GM12864 (cell line): Measurements from ENCODE around the gene NOM1.
A peak's percentile ranks its signal among the peaks of the same experiment; 100 is the strongest.

Experiments used
- DNase-seq: peaks from one replicate; pipeline ENCODE4 v3.0.0-alpha.2; 2011; ENCODE audit warnings: low read depth
- H3K4me3 ChIP-seq: 2 replicates; pipeline ENCODE4 v1.5.1; 2011; ENCODE audit warnings: mild to moderate bottlenecking, low read depth, low read length, control low read depth
- CTCF ChIP-seq: IDR thresholded peaks from 2 replicates; pipeline ENCODE4 v1.5.1; 2011; ENCODE audit warnings: low read depth, mild to moderate bottlenecking, moderate library complexity, low read length, control low read depth, inconsistent platforms; ENCODE audit errors: missing control alignments

NOM1 gene

GRCh38 chr7:156988343-156989185 lies 39.1 kb downstream of the NOM1 start:
- DNase-seq, result no peak
- no peak for TF ChIP-seq CTCF
- H3K4me3 ChIP-seq, result no peak overlapping the region

DNA sequence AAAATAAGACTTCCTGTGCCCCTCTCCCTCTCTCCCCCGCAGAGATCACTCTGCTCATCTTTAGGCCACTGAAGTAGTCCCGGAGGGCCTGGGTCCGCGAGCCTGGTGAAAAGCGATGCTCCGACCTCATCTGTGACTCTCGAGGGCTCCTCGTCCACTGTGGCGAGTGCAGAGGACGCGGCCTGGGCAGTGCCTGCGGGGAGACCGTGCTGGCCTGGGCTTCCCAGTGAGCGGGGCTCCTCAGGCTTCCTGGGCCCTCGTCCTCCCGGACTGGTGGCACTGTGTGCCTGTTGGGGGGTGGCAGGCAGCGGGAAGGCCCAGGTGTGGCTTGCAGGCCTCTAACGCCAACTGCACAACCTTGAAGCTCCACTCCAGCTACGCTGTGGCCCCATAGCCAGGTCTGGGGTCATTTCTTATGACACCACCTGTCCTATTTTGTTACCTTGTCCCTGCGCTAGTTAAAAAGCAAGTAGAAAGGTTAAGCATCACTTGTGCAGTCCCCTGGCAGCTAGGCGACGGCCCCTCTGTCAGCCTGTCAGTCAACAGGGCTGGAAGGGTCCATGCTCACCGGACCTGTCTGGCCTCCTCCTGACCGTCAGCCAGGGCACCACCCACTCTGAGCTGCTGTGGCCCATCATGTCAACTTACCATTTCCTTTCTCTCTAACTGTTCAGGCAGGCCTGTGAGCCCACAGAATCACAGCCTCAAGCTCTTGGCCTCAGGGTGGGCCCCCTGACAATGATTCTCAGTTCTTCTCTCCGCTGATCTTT lies 40.4 kb downstream of the NOM1 start:
- DNase-seq, result no peak
- TF ChIP-seq CTCF, result no peak
- no peak overlapping the region for H3K4me3 ChIP-seq

GRCh38 chr7:156993021-156993924 lies 43.8 kb downstream of the NOM1 start:
- no peak for TF ChIP-seq CTCF
- H3K4me3 ChIP-seq, result no peak overlapping the region
- DNase-seq, result no peak

GRCh38 chr7:156993925-156994235 lies 44.4 kb downstream of the NOM1 start:
- no peak overlapping the region for H3K4me3 ChIP-seq
- no peak for DNase-seq
- no peak for TF ChIP-seq CTCF

- no peak for DNase-seq
- H3K4me3 ChIP-seq, result no peak overlapping the region
- TF ChIP-seq CTCF, result no peak
These were observed 44.9 kb downstream of the NOM1 start for GRCh38 chr7:156994417-156994816.

DNA sequence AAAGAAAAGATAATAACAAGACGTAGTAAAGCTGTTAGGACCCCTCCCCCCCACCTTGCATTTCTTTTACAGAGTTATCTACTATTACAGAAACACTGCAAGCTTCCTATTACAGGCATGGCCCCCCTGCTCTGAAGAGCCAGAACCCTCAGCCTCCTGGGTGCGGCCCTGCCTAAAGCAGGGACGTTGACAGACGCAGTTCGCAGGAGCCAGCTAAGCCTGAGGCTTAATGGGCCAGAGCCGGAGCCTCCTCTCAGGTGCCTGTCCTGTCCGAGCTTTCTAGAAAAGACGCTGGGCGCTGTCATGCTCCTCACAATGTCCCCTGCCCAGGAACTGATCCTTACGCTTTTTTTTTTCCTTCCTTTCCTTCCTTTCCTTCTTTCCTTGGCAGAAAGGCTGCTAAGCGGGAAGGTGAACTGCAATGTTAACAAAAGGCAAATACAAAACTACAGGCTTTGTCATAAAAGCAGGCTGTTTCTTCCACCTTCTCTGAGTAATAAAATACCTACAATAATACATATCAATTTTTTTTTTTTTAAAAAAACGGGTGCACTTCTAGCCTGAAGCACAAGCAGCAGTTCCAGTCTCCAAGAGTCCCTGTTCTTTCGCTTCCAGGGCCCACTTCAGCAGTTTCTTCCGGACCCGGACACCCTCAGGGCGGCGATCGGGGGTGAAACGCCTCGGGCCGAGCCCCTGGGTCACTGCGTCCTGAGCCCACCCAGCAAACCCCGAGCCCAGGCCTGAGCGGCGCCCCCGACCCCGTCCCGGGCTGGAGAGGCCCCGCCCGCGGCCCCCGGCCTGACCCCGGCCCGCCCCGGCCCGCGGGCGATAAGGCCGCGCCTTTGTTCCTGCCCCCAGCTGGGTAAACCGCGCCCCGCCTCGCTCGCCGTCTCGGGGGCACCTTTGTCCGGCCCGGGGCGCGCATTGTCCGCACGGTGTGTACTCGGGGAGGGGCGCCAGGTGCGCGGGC lies 49.8 kb downstream of the NOM1 start:
- H3K4me3 ChIP-seq, result peak overlapping the region; percentile 14
- DNase-seq, result no peak
- no peak for TF ChIP-seq CTCF
